GM21529 (cell line): ENCODE data around the gene SFXN1.
A peak's percentile ranks its signal among the peaks of the same experiment; 100 is the strongest.

Source experiments
- ATAC-seq: cut with Tn5 transposase; IDR thresholded peaks from one replicate; pipeline ENCODE4 v1.9.1; 2021; ENCODE audit not compliant: unreplicated experiment

SFXN1 gene

DNA sequence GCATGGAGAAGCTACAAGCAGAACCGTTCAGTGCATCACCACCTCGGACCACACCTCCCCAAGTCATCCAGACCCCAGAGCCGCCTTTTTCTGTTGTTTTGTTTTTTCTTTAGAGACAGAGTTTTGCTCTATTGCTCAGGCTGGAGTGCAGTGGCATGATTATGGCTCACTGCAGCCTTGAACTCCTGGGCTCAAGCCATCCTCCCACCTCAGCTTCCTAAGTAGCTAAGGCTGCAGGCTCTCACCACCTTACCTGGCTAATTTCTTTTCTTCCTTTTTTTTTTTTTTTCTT, 13.5 kb upstream of the SFXN1 start:
- ATAC-seq: no peak

DNA sequence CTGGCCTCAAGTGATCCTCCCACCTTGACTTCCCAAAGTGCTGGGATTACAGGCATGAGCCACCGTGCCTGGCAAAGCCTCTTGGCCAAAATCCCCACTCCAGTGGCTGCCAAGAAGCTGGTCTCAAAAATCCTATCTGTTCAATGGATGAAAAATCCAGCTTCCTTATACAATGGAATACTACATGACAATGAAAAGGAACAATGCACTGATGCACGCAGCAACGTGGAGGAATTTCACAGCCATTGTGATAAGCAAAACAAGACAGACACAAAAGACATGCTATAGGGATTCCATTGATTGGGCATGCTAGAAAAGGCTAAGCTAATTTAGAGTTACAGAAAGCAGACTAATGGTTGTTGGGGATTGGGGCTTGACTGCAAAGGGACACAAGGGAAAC, 13.1 kb upstream of the SFXN1 start:
- ATAC-seq: no peak

DNA sequence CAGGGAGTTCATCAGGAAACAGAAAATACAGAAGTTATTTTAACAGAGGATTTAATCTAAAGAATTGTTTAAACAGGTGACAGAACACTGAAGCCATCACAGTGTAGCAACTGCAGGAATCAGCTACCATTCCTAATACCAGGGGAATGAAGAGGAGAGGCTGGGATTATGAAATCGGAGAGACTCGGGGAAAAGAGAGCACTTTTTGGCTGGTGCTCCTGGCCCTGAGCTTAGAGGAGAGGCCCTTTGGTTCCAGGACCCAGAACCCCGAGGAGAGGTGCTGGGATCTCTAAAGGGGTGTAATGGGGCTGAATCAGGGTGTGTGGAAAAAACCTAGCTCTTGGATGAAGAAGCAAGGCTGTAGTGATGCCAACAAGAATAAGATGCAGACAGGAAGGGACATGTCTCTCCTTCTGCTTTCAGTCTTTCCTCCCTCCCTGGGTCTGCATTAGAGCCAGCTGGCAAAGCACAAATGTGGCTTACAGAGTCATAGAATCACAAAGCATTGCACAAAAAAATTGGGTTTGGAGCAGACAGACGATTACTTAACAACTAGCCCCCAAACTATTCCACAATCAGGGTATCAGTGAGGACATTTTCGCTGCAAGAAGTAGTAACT, 11.6 kb upstream of the SFXN1 start:
- ATAC-seq: no peak

DNA sequence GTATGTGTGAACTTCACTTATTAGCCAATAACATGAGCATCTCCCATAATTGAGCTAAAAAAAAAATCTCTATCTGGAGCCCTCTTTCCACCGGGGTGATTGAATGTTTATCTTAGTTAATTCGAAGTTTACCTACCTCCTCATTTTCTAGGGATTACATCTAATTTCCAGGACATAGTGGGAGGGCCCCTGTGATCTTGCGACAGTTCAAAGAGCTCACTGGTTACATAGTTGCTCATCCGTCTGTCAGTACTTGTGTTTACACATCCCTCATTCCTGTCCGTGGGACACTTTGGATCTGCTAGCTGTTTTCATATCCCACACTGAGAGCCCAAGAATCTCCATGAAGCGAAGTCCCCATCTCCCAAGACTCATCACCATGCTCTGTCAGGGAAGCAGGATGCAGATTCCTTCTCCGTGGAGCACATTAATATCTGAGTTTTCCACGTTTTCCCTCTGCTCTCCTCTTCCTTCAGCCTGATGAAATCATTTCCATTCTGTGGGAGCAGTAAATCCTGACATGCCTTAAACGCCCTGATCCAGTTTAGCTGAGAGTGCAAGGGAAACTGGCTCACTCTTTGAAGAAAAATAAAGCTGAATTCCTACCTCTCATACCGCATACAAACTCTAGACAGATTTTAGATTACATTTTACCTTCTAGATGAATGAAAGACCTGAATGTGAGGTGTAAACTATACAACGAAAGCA, 10.2 kb upstream of the SFXN1 start:
- no peak for ATAC-seq

DNA sequence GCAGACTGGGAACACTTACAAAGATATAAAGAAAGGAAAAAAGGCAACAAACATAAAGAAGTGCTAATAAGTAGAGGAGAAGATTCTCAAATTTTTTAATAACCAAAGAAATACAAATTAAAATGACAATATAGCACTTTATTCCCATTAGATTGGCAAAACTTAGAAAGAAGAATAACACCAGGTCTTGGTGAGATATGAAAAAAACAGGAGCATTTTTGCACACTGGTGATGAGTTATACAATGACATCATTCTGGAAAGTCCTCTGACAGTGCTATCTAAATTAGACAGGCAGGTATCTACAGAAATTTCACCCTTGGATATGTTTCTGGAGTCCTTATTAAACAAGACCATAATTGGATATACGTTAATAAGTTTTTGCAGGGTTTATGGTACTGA, 9.5 kb upstream of the SFXN1 start:
- no peak for ATAC-seq

DNA sequence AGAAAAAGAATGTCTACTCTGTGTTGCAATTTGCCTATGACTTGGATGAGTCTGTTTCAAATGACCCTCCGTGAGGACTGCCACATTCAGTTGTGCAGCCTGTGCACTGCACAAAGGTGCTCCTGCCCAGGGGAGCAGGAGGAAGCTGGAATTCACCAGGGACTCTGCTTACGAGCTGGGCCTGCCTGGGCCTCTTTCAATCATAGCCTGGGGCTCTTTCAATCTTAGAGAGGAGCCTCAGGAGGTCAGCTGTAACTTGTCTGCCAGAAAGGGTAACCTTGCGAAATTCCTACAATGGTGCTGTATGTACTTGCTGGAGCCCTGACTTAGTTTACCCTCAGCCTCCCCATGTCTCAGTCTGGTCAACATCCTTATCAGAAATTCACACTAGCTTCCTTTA, 8.4 kb upstream of the SFXN1 start:
- ATAC-seq: no peak

DNA sequence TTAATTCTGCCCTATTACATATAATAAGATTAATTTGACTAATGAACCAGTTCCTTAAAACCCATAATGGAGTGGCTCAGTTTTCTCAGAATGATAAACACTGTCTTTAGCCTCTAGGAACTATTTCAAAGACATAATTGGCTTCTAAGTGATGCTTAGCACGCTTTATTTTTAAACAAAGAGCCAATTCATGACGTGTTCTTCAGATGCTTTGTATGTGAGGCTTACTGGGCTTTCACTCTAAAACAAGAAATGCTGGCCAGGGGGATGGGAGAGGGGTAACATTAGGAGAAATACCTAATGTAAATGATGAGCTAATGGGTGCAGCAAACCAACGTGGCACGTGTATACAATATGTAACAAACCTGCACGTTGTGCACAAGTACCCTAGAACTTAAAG, 7.6 kb upstream of the SFXN1 start:
- no peak for ATAC-seq

DNA sequence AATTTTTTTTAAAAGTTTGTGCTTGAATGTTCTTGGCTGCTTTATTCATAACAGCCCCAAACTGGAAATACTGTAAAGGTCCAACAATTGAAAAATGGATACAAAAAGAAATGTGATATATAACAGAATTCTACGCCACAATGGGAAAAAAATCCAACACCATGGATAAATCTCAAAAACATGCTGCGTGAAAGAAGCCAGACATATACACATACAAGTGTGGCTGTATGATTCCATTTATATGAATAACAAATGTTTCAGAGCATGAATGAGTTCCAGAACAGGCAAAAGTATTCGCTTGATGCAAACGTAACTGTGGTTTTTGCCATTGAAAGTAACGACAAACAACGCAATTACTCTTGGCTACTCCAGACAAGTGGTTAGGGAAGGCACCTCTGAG, 7.2 kb upstream of the SFXN1 start:
- ATAC-seq: no peak

DNA sequence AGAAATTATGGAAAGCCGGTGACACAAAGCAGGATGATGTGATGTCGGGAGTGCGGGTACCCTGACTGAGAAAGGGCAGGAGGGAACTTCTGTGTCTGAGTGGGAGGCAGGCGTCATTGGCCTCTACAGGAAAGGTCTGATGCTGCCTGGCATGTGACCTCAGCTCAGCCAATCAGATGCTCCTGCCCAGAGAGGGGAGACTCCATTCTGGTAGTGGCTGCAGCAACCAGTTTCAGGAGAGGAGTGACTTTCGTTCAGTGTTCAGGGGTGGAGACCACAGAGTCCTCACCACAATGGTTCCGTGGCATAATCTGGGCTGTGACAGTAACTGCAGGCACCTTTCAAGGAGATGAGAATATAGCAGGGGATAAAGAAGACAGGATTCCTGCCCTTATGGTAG, 6.7 kb upstream of the SFXN1 start:
- no peak for ATAC-seq

DNA sequence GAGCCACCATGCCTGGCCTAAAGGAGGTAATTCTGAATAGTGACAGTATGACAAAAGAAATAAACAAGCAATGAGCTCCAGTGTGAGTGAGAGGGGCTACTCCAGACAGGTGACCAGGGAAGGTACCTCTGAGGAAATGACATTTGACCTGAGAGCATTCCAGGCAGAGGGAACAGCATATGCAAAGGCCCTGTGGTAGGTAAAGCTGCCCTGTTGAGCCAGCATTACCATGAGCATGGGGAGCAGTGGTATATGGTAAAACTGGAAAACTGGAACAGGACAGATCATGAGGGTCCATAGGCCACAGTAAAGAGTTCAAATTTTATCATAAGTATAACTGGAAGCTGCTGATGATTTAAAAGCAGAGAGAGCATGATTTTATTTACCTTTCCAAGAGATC, 6.0 kb upstream of the SFXN1 start:
- ATAC-seq: no peak

DNA sequence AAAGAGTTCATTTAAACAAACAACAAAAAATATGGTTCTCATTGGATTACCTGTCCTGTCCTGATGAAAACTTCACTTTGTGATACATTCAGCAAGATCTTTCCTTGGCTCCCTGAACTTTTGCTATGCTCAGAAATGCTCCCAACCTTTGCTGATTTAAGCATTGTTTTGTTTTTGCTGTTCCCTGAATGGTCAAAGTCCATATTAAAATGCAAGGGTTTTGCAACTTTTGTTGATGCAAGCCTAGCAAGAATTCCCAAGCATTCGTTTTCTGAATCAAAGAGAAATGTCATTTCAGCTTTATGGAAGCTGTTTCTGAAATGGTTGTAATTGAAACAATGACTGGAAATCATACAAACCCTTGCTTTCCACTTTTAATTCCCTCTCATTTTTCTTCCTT, 3.1 kb upstream of the SFXN1 start:
- ATAC-seq: no peak

DNA sequence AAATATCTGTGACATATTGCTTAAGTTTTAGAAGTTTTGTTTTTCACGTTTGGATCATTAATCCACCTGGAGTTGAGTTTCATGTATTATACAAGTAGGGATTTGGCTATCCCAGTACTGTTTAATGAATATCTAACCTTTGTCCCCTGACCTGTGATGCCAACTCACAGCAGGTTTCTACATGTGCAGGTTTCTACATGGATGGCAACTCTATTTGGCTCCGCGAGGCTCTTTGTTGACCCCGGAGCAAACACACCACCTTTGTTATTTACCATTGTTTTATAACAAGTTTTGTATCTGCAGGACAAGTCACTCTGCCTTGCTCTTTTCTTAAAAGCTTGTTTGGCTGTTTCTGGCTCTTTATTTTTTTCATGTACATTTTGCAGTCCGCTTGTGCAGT, 920 bp upstream of the SFXN1 start:
- ATAC-seq: no peak

DNA sequence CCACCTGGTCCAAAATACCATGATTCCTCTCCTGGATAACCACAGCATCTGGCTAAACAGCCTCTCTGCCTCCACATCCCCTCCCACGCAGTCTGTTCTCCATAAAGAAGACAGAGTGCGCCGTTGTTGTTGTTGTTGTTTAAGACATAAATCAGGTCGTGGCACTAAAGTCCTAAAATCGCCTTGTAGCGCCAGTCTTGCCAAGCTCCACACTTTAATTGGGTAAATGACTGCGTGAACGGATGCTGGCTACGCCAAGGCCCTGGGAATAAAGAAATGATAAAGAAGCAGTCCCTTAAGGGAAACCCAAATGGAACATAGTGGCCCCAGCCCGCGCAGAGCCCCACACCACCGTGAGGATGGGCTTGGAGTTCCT, 364 bp upstream of the SFXN1 start:
- ATAC-seq: no peak

DNA sequence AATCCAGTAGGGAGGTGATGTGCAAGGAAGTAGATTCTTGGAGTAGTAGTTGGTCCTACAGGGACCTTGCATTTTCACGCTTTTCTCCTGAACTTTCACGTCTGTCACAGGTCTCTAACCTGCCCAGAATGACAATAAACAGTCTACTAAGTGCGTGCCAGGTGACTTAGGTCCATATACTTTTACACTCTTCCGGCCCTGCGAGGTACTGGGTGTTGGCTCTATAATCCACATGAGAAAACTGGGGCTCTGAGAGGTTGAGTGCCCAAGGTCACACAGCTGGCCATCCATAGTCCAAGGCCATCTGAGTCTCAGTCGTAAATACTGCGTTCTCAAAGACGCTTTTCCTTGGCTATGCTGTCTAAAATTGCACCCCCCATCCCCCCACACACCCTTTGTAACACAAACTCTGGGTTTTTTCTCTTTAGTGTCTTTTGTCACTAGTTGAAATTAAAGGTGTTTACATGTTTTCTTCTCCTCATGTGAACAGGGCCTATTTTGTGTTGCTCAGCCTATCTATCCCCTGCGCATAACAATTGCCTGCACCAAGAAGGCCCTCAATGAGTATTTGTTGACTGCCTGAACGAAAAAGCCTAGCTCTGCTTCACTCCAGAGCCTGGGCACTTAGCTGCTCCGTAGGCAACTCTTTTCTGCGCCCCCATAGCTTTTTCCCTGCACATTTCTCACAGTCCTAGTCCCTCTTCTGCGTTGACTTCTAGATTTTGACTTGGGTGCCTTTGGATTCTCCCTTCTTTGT, 943 bp downstream of the SFXN1 start:
- peak; percentile 11 for ATAC-seq

DNA sequence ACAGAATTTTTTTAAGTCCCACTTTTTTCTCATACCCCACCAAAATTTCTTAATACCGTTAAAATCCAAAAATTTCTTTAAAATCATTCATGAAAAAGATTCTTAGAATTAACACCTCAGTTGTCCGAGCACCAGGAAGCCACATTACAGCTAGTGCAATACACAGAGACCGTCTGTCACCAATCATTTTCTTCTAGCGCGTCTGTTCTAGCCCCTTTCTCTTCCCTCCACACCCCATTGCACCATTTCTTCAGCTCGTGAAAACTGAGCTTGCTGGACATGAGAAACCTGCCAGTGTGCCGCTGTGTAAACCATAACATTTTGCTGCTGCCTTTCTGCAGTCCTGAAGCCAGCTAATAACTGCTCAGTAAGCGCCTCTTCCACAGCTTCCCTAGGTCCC, 5.0 kb downstream of the SFXN1 start:
- no peak for ATAC-seq

DNA sequence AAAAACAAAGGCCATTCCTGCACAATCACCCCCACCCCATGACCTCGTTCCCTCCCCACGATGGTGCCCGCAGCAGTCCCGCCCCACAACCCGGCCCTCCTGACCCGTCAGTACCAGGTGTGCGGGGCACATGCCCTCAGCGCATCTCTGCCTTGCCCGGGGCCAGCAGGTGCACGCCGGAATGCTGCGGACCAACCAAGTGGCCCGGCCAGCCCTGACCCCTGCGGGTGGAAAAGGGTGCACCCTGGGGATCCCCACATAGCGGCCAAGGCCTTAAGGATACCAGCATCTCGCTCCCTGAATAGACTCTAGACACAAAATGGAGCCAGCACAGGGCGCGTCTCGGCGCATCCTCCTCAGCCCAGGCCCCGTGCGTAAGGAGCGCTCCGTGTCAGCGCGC, 6.0 kb downstream of the SFXN1 start:
- ATAC-seq: no peak

DNA sequence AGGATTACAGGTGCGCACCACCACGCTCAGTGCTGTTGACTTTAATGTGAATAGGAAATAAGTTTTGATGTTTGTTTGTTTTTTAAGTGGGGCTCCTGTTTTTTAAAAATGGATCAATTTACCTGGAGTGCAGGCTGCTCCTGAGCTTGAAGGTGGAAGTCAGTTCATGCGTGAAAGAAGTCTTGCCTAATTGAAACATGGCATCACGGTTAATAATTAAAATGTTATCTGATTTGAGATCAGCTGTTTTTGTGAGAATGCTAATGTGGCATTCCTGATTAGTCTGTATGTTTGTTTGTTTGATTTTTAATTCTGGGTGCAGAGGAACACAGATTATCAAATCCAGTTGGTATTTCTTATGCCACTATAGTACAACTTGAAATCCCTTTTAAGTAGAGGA, 6.5 kb downstream of the SFXN1 start:
- no peak for ATAC-seq

DNA sequence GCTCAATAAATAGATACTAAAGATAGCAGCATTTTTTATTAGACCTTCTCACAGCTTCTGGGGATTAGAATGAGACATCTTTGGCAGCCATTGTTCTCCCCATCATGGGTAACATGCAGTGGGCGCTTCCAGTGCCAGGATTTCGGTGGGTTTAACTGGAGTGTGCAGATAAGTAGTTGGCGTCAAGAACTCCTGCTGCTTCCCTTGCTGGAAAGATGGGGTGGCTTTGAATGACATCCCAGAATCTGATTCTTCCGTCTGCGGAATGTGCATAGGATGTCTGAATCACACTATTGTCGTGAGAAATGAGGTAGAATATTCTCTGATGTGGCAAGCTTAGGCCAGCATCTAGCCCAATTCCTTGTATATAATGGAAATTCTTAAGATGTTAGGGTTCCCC, 7.3 kb downstream of the SFXN1 start:
- no peak for ATAC-seq

DNA sequence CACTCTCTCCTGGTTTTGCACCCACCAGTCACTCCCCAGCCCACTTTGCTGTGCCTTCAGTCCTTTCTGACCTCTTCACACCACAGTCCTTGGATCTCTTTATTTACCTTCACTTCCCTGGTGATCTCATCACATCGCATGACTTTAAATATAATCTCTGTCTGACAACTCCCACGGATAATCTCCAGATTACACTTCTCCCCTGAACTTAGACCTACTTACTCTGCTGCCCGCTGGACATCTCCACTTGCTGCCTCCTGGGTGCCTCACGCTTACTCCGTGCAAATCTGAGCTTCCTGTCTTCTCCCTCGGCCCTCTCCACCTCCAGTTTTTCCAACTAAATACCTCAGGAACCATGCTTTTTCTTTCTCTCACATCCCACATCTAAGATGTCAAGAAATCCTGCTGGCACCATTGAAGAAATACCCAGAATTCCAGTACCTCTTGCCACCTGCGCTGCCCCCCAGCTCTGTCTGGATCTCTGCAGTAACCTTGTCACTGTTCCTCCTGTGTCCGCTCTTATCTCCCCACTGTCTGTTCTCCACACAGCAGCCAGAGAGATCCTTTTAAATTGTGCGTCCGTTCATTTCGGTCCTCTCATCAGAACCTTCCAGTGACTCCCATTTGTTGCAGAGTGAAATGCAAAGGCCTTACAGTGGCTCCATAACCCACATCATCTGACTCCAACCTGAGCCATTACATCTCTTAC, 9.3 kb downstream of the SFXN1 start:
- no peak for ATAC-seq

DNA sequence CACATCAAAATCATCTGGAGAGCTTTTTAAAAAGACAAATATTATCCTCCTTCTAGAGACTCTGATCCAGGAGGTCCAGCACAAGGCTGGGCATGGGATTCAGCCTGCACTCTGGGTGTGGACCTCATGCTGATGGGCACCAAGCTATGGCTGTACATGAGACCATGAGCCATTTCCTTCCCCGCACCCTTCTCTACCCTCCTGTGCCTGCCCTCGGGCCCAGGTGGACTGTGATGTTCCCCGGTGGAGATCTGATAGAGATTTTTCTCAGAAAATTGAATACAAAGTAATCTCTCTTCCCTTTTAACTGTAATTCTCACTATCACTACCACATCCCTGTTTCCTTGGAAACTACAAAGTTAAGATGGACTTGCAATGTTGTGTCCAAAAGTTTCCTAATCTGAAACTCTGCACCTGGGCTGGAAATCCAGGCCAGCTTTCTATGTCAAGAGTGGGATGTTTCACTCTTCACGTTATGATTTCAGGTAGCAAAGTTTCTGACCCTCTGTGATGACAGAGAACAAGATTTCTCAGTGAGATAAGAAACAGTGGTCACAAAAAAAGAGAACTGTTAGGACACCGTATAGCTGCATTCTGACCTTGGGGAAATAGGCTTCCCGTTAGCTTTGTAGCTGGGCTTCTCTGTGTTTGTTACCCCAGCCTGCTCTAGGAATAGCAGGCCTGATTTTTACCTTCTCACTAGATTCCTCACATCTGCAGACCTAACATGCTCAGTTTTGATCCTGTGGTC, 11.5 kb downstream of the SFXN1 start:
- no peak for ATAC-seq

DNA sequence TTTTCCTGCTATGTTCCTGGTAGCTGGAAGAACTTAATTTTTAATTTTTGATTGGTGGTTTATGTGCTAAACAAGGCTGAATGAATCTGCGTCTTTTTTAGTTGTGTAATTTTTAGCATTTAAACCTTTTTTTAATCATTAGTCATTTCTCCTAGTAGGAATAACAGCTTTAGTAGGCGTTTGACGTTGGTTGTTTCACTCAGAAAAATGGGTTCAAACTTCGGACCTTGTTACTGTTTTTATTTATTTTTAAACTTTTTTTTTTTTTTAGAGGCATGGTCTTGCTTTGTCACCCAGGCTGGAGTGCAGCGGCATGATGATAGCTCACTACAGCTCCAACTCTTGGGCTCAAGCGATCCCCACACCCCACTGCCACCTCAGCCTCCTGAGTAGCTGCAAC, 12.9 kb downstream of the SFXN1 start:
- ATAC-seq: no peak
